GM12864 (cell line): Measurements from ENCODE around the gene COTL1.

Experiments used
- DNase-seq: peaks from one replicate; pipeline ENCODE4 v3.0.0-alpha.2; 2011; ENCODE audit warnings: low read depth
- H3K4me3 ChIP-seq: 2 replicates; pipeline ENCODE4 v1.5.1; 2011; ENCODE audit warnings: mild to moderate bottlenecking, low read depth, low read length, control low read depth
- CTCF ChIP-seq: IDR thresholded peaks from 2 replicates; pipeline ENCODE4 v1.5.1; 2011; ENCODE audit warnings: low read depth, mild to moderate bottlenecking, moderate library complexity, low read length, control low read depth, inconsistent platforms; ENCODE audit errors: missing control alignments

COTL1 gene

GRCh38 chr16:84543253-84543652 lies 74.6 kb downstream of the COTL1 start:
- DNase-seq: no peak
- no peak for TF ChIP-seq CTCF
- no peak overlapping the region for H3K4me3 ChIP-seq

GRCh38 chr16:84541999-84542817 lies 75.7 kb downstream of the COTL1 start:
- DNase-seq: no peak
- H3K4me3 ChIP-seq: no peak overlapping the region
- no peak for TF ChIP-seq CTCF

- no peak for TF ChIP-seq CTCF
- H3K4me3 ChIP-seq: no peak overlapping the region
- DNase-seq: no peak
Measured at GRCh38 chr16:84540194-84540593, 77.7 kb downstream of the COTL1 start.

- H3K4me3 ChIP-seq: no peak overlapping the region
- DNase-seq: no peak
- TF ChIP-seq CTCF: no peak
Measured at GRCh38 chr16:84538222-84538840, 79.5 kb downstream of the COTL1 start.

GRCh38 chr16:84537491-84538151 lies 80.3 kb downstream of the COTL1 start:
- no peak for TF ChIP-seq CTCF
- no peak for DNase-seq
- H3K4me3 ChIP-seq: no peak overlapping the region

GRCh38 chr16:84535851-84536250 lies 82.0 kb downstream of the COTL1 start:
- no peak overlapping the region for H3K4me3 ChIP-seq
- DNase-seq: no peak
- no peak for TF ChIP-seq CTCF

GRCh38 chr16:84535408-84535807 lies 82.5 kb downstream of the COTL1 start:
- TF ChIP-seq CTCF: no peak
- H3K4me3 ChIP-seq: no peak overlapping the region
- DNase-seq: no peak
